UCSD-AML1 (cell line): ENCODE measurements around the gene XIRP2.

Experiments used
- DNase-seq: peaks from one replicate; lab custom pipeline; 2025; ENCODE audit not compliant: unreplicated experiment; lab: John Stamatoyannopoulos, UW

The XIRP2 gene

GRCh38 chr2:167132066-167132465 is 243.8 kb downstream of the XIRP2 start:
- DNase-seq, result no peak

- no peak for DNase-seq
Measured at GRCh38 chr2:167132906-167133555, 244.8 kb downstream of the XIRP2 start.

- DNase-seq, result no peak
Measured at GRCh38 chr2:167133614-167134013, 245.3 kb downstream of the XIRP2 start.

DNA sequence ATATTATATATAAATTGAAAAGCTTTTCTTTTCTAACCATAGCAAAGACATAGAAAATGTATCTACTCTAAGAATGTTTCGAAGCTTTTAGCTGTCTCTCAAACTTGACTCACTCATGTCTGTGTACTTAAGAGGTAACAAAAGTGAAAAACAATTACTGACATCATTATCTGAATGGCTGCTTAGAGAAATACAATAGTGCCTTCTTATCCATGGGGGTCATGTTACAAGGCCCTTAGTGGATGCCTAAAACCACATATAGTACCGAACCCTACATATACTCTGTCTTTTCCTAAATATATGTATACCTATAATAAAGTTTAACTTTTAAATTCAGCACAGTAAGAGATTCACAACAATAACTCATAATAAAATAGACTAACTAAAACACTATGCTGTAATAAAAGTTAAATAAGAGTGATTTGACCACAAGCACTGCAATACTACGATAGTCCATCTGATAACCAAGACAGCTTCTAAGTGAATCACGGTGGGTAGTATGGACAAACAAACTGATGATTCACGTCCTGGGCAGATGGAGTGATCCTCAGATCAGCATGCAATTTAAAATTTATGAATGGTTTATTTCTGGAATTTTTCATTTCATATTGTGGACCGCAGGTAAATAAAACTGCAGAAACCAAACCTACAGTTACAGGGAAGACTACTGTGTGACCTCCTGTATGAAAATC is 246.2 kb downstream of the XIRP2 start:
- DNase-seq, result no peak

GRCh38 chr2:167135706-167136105 is 247.4 kb downstream of the XIRP2 start:
- DNase-seq, result no peak

GRCh38 chr2:167136879-167137596 is 248.8 kb downstream of the XIRP2 start:
- DNase-seq, result no peak

DNA sequence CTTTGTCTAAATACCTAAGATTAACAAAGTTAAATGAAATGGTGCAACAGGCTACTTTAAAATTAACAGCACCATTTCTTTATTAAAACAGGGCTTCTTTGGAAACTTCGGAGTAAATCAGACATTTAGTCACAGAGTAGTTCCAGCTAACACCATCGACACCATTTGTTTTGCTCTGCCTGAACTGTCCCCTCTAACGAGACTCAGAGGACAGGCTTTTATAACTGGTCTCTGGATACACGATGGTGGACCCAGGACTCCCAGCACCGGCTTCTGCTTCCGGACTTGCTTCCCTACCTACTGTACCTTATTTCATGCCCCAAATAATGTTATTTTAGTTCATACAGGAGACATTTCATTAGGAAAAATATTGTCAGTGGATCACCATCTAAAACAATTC is 252.1 kb downstream of the XIRP2 start:
- no peak for DNase-seq

DNA sequence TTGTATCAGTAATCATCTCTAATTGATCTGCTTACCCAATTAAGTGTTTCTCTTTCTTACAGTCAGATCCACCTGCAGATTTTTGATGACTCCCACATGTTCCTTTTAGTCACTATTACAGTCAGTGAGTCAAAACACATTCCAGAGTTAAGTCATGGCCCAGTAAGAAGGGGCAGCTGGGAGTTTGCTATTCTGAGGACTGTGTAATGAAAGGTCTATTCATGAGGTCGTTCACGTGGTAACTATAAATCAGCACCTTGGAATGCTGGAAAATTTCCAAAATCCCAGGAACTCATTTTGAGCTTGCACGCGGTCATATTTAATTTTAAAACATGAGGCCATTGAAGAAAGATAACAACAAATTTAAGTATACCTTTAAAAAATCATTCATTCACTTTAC is 252.5 kb downstream of the XIRP2 start:
- no peak for DNase-seq

DNA sequence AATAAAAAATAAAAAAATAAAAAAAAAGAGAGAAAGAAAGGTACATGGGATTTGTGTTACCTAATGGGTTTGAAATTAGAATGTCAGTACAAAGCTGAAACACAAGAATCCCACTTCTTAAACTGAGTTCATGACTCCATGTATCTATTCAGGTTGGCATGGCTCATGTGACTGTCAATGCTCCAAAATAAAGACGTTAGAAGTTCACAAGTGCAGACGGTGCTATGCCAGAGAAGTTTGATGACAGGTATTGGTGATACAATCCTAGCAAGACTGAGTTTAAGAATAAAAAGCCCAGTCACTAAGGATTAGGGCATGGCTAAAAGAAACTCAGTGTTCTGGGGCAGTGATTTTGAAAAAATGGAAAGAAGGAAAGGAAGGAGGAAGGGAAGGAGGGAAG is 254.3 kb downstream of the XIRP2 start:
- no peak for DNase-seq

DNA sequence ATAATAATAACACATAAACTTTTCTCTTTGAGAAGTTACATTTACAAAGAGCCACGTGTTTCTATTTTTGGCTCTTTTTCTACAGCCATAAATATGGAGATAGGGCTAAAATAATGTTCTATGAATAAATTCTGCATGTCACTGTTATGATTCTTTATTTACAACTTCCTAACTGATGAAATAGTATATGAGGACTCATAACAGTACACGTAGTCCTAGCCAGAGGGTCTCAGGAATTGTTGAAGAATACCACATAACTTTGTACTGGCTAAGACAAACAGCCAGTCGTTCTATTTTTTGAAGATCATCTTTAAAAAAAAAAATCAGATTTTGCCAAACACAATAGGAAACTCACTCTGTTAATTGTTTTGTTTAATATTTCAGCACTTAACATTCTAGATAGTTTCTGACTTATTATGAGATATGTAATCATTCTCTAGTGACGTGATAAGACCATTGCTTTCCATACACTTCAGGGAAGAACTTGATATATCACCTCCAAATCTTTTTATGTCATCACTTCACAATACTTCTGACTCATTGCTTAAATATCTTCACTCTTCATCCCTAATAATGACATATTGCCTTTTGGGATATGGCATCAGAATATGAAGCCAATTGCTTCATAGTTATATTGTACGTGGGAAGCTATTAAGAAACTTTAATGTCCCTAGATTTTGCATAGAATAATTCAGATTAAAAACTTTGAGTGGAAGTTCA is 256.1 kb downstream of the XIRP2 start:
- no peak for DNase-seq

DNA sequence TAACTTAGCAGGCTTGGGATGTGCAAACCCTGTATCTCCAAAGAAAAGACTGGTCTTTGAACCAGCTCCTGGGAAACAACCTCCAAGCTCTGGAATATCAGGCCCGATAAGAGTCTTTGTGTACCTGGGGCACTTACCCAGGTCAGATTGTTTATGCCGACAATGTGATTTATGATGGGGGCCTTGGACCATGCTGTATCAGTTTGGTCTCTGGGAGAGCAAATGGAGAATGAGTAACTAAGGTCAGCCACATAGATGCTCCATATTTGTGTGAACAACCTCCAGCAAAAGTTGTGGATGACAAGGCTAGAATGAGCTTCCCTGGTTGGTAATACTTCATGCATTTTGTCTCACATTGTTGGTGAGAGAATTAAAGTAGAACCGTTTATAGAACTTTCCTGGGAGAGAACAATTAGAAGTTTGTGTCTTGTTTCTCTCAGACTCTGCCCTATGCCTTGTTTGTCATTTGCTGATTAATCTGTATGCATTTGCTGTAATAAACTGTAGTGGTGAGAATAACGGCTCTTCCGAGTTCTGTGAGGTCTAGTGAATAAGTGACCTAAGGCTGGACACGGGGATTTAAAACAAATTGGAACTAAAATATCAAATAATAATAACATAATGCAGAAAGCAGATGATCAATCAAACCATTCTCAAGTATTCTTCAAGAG is 259.1 kb downstream of the XIRP2 start:
- DNase-seq, result no peak

DNA sequence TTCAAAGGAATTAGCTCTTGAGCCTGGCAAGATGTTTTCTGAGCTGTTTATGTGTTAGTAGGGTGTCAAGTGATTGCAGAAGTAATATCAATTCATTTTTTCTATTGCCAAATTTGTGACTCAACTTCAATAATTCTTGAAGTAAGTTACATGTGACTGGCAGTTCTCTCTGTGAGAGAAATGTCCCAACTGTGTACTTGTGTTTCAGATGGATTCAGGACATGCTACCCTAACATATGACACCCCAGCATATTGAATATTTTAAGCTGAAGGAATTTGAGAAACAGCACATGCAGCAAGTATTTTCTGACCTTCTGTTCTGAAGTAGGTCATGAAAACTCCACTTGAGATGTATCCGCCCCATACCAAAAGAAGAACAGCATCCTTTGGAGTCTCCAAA is 263.6 kb downstream of the XIRP2 start:
- DNase-seq, result no peak

- no peak for DNase-seq
Measured at GRCh38 chr2:167157523-167157922, 269.2 kb downstream of the XIRP2 start.

DNA sequence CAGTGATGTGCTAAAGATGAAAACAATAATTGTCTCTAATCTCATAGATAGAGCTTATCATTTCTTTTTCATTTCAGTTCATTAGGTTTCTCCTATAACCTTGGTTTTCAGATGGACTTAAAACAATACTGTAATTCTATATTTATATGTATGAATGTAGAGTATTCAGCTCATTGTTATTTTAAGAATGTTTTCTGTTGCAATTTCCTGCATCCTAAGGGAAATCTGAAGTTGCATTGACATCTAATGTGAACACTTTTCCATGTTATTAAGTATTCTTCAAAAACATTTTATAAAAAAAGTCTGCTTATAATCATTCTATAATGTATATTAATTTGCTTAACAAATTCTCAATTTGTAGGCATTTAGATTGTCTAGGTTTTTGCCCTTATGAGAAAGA is 288.9 kb downstream of the XIRP2 start:
- DNase-seq, result no peak

DNA sequence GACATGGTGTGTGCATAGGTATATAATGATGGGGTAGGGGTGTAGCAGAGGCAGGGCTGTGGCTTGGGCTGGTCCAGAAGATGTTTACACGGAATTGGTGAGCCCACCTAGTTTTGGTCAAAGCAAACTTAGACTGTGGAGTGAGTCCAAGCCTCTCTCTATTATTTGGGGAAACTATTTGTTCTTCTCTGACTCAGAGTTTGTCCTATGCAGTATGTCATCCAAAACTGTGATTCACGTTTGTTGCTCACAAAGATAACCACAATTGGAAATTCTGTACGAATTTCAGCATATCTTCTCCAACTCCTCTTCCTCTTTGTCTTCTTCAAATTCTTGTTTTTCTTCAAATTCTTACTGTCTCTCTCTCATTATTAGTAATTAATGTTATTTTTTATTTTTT is 292.9 kb downstream of the XIRP2 start:
- DNase-seq, result no peak

- DNase-seq, result no peak
Measured at GRCh38 chr2:167181688-167182087, 293.4 kb downstream of the XIRP2 start.

GRCh38 chr2:167182403-167182802 is 294.1 kb downstream of the XIRP2 start:
- no peak for DNase-seq

- DNase-seq, result no peak
Measured at GRCh38 chr2:167183931-167184330, 295.7 kb downstream of the XIRP2 start.

GRCh38 chr2:167186465-167186864 is 298.2 kb downstream of the XIRP2 start:
- DNase-seq, result no peak

- DNase-seq, result no peak
Measured at GRCh38 chr2:167187049-167187727, 298.9 kb downstream of the XIRP2 start.
